Measurements from ENCODE around the gene FPR2.
"Not testable (repeated sequence)": the region's sequence is repeated elsewhere in the genome, so short reads cannot be mapped to it uniquely, and the experiment has no call there.

The FPR2 gene

GRCh38 chr19:51784922-51785690 lies 24.1 kb downstream of the FPR2 start:
- no peak for DNase-seq

GRCh38 chr19:51786646-51787494 lies 25.9 kb downstream of the FPR2 start:
- DNase-seq, result no peak

- no peak for DNase-seq
These were observed 27.0 kb downstream of the FPR2 start for GRCh38 chr19:51788029-51788428.

GRCh38 chr19:51789061-51789795 lies 28.2 kb downstream of the FPR2 start:
- no peak for DNase-seq

GRCh38 chr19:51792932-51793331 lies 32.0 kb downstream of the FPR2 start:
- DNase-seq, result no peak

- no peak for DNase-seq
These were observed 33.0 kb downstream of the FPR2 start for GRCh38 chr19:51793994-51794393.

GRCh38 chr19:51794885-51795490 lies 34.0 kb downstream of the FPR2 start, which contains the start of gene FPR3:
Gene FPR3, plus strand, starts transcription at chr19:51795157. Its CDS starts 28,592 bp downstream, at chr19:51823749.
- no peak for DNase-seq

GRCh38 chr19:51796195-51796679 lies 35.3 kb downstream of the FPR2 start:
- DNase-seq, result no peak

GRCh38 chr19:51797480-51797879 lies 36.5 kb downstream of the FPR2 start:
- DNase-seq, result no peak

- no peak for DNase-seq
These were observed 37.1 kb downstream of the FPR2 start for GRCh38 chr19:51798062-51798461.

- no peak for DNase-seq
These were observed 38.2 kb downstream of the FPR2 start for GRCh38 chr19:51799034-51799773.

GRCh38 chr19:51799774-51800472 lies 38.9 kb downstream of the FPR2 start:
- DNase-seq, result no peak

GRCh38 chr19:51800473-51801244 lies 39.7 kb downstream of the FPR2 start:
- no peak for DNase-seq

- DNase-seq, result no peak
These were observed 41.8 kb downstream of the FPR2 start for GRCh38 chr19:51802775-51803174.

GRCh38 chr19:51803519-51803918 lies 42.5 kb downstream of the FPR2 start:
- DNase-seq, result no peak

- no peak for DNase-seq
These were observed 43.0 kb downstream of the FPR2 start for GRCh38 chr19:51803967-51804366.

- DNase-seq, result not testable (repeated sequence)
These were observed 43.8 kb downstream of the FPR2 start for GRCh38 chr19:51804789-51805188.

- DNase-seq, result not testable (repeated sequence)
These were observed 44.4 kb downstream of the FPR2 start for GRCh38 chr19:51805396-51805795.

- not testable (repeated sequence) for DNase-seq
These were observed 45.6 kb downstream of the FPR2 start for GRCh38 chr19:51806571-51806970.

GRCh38 chr19:51807111-51807701 lies 46.2 kb downstream of the FPR2 start:
- no peak for DNase-seq

Measured in cerebellar nuclear complex (tissue), 1 donor.